HG03064 (cell line): ENCODE data around the gene TRMT13.

Source experiments
- ATAC-seq: cut with Tn5 transposase; IDR thresholded peaks from one replicate; pipeline ENCODE4 v1.9.1; 2021; ENCODE audit warnings: low read depth; ENCODE audit not compliant: unreplicated experiment

Gene TRMT13, protein sequence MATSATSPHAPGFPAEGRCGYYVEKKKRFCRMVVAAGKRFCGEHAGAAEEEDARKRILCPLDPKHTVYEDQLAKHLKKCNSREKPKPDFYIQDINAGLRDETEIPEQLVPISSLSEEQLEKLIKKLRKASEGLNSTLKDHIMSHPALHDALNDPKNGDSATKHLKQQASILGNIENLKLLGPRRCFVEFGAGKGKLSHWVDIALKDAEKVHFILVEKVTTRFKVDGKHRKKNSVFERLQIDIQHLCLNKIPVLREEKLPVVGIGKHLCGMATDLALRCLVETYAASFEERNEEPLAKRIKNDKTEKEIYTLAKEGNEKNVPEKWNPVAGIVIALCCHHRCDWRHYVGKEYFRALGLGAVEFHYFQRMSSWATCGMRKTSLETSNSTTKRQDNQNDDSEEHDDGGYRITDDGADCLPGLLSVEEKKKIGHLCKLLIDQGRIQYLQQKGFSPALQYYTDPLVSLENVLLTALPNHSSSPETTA

DNA sequence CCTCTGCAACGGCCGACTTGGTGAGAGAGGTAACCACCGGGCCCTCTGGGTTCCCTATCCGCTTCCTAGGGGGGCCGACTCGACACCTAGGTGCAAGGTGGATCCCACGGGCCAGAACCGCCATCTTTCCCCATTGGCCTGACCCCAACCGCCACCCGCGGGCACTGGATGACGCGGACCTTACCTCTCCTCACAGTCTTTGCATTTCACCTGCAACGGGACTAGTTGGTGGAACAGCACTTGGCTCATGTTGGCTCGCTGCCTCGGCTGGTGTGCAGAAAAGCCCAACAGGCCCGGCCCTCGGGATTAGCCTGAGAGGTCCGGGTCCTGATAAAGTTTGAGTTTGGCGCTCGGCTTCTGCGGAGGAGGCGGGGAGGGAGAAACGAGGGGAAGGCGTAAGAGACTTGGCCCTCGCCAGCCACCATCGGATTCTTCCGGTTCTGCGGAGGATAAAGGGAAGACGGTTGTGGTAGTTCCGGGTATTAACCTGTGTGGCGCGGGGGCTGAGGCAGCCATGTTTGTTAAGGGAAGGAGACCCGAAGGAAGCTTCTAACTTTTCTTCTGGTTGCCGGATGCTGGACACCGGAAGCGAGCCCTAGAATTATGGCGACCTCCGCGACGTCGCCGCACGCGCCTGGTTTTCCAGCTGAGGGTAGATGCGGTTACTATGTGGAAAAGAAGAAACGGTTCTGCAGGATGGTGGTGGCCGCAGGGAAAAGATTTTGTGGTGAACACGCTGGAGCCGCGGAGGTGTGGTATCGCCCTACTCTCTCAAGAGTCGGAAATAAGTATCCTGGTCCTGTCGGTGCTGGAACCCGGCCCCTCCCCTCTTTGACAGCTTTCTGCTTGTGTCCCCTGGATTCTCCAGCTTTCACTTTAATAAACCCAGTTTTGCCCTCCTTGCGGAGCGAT, at the start of gene TRMT13, which contains the start of gene SASS6:
TRMT13 (plus strand) TSS at position 598 of the 912 bp plus-strand sequence; CDS start at position 604, 6 bp downstream.
SASS6 (minus strand) TSS at position 365 of the 912 bp plus-strand sequence; CDS start at position 249, 116 bp downstream.
- ATAC-seq, result peak; percentile 87

- ATAC-seq, result no peak
These were observed 45.6 kb upstream of the TRMT13 start for GRCh38 chr1:100087396-100087795.

DNA sequence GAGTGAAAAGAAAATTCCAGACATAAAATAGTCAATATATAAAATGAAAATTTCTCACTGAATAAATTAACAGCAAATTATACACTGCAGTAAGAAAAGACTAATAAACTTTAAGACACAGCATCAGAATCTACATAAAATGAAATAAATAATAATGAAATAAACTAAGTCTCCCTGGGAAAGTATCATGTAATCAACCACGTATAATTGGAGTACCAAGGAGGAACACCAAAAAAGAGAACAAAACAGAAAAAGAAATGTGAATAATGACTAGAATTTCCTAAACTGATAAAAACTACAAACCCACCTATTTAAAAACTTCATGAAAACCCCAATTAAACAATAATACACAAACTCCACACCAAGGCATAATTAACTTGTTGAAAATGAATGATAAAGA, 43.9 kb upstream of the TRMT13 start:
- ATAC-seq, result no peak

GRCh38 chr1:100090471-100090870, 42.5 kb upstream of the TRMT13 start:
- no peak for ATAC-seq

- ATAC-seq, result no peak
These were observed 32.8 kb upstream of the TRMT13 start for GRCh38 chr1:100100202-100100601.

- no peak for ATAC-seq
These were observed 31.4 kb upstream of the TRMT13 start for GRCh38 chr1:100101564-100101963.

GRCh38 chr1:100107696-100108095, 25.3 kb upstream of the TRMT13 start:
- no peak for ATAC-seq

DNA sequence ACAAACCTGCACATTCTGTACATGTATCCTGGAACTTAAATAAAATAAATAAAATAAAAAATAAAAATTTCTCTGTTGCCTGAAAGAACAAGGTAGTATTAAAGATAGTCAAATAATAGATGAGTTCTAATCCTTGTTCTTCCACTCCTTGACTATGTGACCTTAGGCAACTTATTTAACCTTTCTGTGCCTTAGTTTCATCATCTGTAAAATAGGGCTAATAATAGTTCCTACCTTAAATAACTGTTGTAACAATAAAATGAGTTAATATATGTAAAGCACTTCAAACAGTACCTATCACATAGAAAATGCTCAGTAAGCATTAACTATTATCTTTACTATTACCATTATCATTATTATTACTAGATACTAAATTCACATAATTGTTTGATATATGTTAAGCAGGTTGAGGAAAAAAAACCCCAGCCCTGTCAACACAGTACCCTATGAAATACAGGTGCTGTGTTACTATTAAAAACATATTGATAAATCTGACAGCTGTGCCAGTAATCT, 23.4 kb upstream of the TRMT13 start:
- ATAC-seq, result no peak

- ATAC-seq, result no peak
These were observed 17.4 kb upstream of the TRMT13 start for GRCh38 chr1:100115524-100115923.

DNA sequence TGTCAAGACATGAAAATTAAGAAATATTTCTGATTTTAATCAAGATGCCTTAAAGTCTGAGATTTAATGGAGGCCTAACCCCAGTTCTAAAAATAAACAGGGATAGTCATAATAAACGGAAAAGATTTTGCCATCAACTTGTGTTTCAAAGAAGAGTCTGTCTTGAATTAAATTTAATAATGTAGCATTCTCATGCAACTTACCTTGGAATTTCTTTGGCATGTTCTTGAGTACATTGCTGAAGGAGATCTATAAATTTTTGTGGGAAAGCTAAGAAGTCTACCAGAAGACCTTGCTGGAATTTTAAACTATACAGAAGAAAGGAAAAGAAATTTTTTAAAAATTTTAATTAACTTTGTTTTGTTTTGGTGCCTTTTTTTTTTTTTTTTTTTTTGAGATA, 10.8 kb upstream of the TRMT13 start:
- no peak for ATAC-seq

- ATAC-seq, result no peak
These were observed 5.7 kb upstream of the TRMT13 start for GRCh38 chr1:100127226-100127625.

GRCh38 chr1:100130552-100131077, 2.3 kb upstream of the TRMT13 start:
- ATAC-seq, result no peak

DNA sequence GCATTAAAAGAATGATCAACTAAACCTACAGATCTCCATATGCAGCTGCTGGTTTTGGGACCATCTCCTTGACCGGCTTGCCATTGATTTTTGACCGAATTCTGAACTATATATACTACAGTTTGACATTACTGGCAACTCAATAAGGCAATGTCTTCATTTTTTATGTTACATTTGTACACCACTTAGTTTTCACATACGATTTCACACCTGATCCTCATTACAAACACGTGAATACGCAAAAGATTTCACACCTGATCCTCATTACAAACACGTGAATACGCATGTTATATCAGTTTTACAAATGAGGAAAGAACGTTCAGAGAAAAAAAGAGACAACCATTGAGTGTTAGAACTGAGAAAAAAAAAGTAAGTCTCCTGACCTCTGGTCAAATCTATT, 1.3 kb upstream of the TRMT13 start:
- no peak for ATAC-seq

DNA sequence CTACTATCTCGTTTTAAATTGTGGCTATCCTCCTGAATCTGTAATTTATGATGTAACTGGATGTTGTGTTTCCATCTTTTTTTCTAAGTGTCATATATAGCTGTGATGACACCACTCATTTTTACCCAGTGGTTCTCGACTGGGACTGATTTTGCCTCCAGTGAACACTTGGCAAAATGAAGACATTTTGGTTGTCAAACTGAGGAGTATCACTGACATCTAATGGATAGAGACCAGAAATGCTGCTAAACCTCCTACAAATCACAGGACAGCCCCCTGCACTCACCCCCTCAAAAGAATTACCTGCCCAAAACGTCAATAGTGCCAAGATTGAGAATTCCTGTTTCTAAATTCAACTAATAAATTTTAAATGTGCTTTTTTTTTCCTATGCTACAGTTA, 1.9 kb downstream of the TRMT13 start:
- ATAC-seq, result no peak

- no peak for ATAC-seq
These were observed 4.6 kb downstream of the TRMT13 start for GRCh38 chr1:100137602-100138001.

DNA sequence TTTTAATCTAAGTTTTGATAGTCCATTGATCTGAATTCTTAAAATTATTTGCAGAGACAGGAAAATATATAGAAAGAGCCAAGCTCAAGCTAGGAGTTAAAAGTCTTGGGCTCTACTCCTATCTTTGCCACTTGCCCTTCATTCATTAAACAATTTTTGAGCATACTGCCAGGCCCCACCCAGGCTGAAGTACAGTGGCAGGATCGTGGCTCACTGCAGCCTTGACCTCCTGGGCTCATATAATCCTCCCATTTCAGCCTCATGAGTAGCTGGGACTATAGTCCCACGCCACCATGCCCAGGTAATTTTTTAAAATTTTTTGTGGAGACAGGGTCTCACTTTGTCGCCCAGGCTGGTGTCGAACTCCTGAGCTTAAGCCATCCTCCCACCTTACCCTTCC, 8.2 kb downstream of the TRMT13 start:
- ATAC-seq, result no peak

DNA sequence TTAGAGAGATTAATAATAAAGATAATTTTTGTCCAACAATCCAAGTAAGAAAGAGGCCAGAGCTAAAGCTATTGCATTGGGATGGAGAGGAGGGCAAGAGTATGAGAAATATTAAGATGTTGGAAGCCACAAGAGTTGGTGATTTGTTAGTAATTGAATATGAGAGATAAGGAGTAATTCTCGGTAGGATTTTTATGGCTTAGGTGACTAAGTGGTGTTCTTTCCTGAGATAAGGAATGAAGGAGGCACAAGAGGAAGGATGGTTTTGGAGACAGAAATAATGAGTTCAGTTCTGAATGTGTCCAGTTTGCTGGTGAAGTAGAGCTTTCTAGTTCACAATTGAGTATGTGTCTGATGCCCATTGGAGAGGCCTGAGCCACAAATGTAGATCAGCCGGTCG, 9.4 kb downstream of the TRMT13 start:
- ATAC-seq, result no peak

GRCh38 chr1:100145116-100145515, 12.2 kb downstream of the TRMT13 start:
- no peak for ATAC-seq

- no peak for ATAC-seq
These were observed 14.0 kb downstream of the TRMT13 start for GRCh38 chr1:100146958-100147357.

DNA sequence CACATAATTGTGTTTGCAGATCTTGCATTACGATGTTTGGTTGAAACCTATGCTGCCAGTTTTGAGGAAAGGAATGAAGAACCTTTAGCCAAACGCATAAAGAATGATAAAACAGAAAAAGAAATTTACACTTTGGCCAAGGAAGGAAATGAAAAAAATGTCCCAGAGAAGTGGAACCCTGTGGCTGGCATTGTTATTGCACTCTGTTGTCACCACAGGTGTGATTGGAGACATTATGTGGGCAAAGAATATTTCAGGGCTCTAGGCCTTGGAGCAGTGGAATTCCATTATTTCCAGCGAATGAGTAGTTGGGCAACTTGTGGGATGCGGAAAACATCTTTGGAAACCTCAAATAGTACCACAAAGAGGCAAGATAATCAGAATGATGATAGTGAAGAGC, 14.9 kb downstream of the TRMT13 start:
- no peak for ATAC-seq

GRCh38 chr1:100151679-100152078, 18.7 kb downstream of the TRMT13 start:
- ATAC-seq, result no peak
